MM.1S (cell line): Measurements from ENCODE around the gene GUCD1.

Experiments
- EZH2 ChIP-seq: fragments of 300-600 bp; sonication (generic); optimal IDR thresholded peaks from 2 replicates; pipeline ENCODE3; 2017; ENCODE audit warnings: low read depth, mild to moderate bottlenecking, antibody characterized with exemption, low read length, mixed read lengths
- EZH2phosphoT487 ChIP-seq: fragments of 300-600 bp; sonication (generic); IDR thresholded peaks from 2 replicates; pipeline ENCODE4 v1.6.1; 2018; ENCODE audit warnings: antibody characterized with exemption, low read length
- TF ChIP-seq, protein P1 (sequence below): fragments of 300-600 bp; sonication (generic); IDR thresholded peaks from 2 replicates; pipeline ENCODE4 v1.5.1; 2016; ENCODE audit warnings: antibody characterized with exemption, low read length, mixed read lengths

DNA sequence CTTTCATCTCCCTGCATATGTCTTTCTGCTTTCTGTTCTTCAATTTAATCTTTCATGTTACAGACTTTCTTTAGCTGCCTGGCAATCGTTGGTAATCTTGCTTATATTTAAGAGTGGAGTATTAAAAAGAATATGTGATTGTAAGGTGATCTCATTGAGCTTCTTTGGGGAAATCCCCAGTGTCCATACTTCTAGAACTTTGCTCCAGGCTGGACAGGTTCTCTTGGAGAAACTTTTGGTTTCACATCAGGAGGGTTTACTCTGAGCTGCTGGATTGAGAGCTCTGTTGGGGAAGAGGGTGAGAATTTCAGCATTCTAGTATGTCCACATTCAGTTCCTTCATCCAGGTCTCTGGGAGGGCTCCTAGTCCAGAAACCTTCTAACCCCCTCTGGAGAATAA is 21.8 kb upstream of the GUCD1 start:
- TF ChIP-seq, protein P1, sequence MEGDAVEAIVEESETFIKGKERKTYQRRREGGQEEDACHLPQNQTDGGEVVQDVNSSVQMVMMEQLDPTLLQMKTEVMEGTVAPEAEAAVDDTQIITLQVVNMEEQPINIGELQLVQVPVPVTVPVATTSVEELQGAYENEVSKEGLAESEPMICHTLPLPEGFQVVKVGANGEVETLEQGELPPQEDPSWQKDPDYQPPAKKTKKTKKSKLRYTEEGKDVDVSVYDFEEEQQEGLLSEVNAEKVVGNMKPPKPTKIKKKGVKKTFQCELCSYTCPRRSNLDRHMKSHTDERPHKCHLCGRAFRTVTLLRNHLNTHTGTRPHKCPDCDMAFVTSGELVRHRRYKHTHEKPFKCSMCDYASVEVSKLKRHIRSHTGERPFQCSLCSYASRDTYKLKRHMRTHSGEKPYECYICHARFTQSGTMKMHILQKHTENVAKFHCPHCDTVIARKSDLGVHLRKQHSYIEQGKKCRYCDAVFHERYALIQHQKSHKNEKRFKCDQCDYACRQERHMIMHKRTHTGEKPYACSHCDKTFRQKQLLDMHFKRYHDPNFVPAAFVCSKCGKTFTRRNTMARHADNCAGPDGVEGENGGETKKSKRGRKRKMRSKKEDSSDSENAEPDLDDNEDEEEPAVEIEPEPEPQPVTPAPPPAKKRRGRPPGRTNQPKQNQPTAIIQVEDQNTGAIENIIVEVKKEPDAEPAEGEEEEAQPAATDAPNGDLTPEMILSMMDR, result no peak
- TF ChIP-seq EZH2 (no peak), EZH2phosphoT487 (no peak)
